Caco-2 (cell line): ENCODE data around the gene ATP6V1G2. TPM values are rescaled to one million over a fixed set of nuclear protein-coding genes. Genes with fewer than 3 reads are reported as not detected.

ENCODE experiments used
- BruUV-seq: library from RNA; stranded (reverse); fragments of 400-500 nt; replicated peaks from 2 replicates; lab custom pipeline; 2021; lab: Mats Ljungman, UMichigan
- CTCF ChIA-PET: fragments of 300-600 bp; sonication (Branson Sonifier 250); formaldehyde crosslinking; loops from one replicate; lab custom pipeline; 2022; ENCODE audit warnings: antibody characterized with exemption; lab: Charles Lee
- POLR2A ChIA-PET: fragments of 300-600 bp; sonication (Branson Sonifier 250); formaldehyde crosslinking; loops from one replicate; lab custom pipeline; 2022; ENCODE audit warnings: antibody characterized with exemption; lab: Charles Lee
- DNase-seq, 2 experiments: peaks; one replicate each; pipeline versions ENCODE4 v3.0.0 to v3.0.0-alpha.2; 2020 to 2022
- H3K27me3 ChIP-seq: replicated peaks from 2 replicates; pipeline ENCODE4 v1.6.0; 2011; ENCODE audit warnings: low read length; ENCODE audit not compliant: control insufficient read depth, insufficient read depth
- H3K36me3 ChIP-seq: 2 replicates; pipeline ENCODE4 v1.5.1; 2011; ENCODE audit warnings: low read length; ENCODE audit not compliant: control insufficient read depth, insufficient read depth
- H3K4me1 ChIP-seq: fragments of 250-450 bp; sonication (Bioruptor Pico); 2 replicates; pipeline ENCODE4 v1.5.1; 2020; ENCODE audit warnings: mild to moderate bottlenecking
- H3K4me3 ChIP-seq: 2 replicates; pipeline ENCODE4 v1.5.1; 2011; ENCODE audit warnings: low read depth, mild to moderate bottlenecking, control low read depth, low read length
- H3K9me3 ChIP-seq: fragments of 250-450 bp; sonication (Bioruptor Pico); 2 replicates; pipeline ENCODE4 v1.5.1; 2020; ENCODE audit warnings: mild to moderate bottlenecking, moderate library complexity
- H3K27ac Mint-ChIP-seq: one replicate; pipeline ENCODE4 v1.8.0; 2022; ENCODE audit warnings: mixed read lengths; ENCODE audit not compliant: unreplicated experiment
- H3K27me3 Mint-ChIP-seq: one replicate; pipeline ENCODE4 v1.8.0; 2022; ENCODE audit warnings: mixed read lengths; ENCODE audit not compliant: insufficient read depth, unreplicated experiment
- H3K36me3 Mint-ChIP-seq: one replicate; pipeline ENCODE4 v1.8.0; 2022; ENCODE audit warnings: mild to moderate bottlenecking, mixed read lengths; ENCODE audit not compliant: insufficient read depth, unreplicated experiment
- H3K4me1 Mint-ChIP-seq: one replicate; pipeline ENCODE4 v1.8.0; 2022; ENCODE audit warnings: low read depth, mixed read lengths; ENCODE audit not compliant: unreplicated experiment
- H3K4me3 Mint-ChIP-seq: one replicate; pipeline ENCODE4 v1.8.0; 2022; ENCODE audit warnings: mild to moderate bottlenecking, moderate library complexity, mixed read lengths; ENCODE audit not compliant: unreplicated experiment
- H3K9me3 Mint-ChIP-seq: one replicate; pipeline ENCODE4 v1.8.0; 2022; ENCODE audit warnings: mixed read lengths; ENCODE audit not compliant: unreplicated experiment
- intact Hi-C: fragments of 100-400 bp; cut with micrococcal nuclease; formaldehyde crosslinking; loops from one replicate; pipeline ENCODE4 v1.10.0; 2022; ENCODE audit not compliant: unreplicated experiment
- total RNA-seq: library from RNA; stranded (reverse); gene quantifications from 2 replicates; pipeline ENCODE4 v1.2.3, GENCODE V29; 2022
- TF ChIP-seq, protein P1 (sequence below), 2 experiments: fragments of 200-600 bp in 1 of 2; IDR thresholded peaks; 1 replicate in 1 of 2; 2 replicates in 1 of 2; pipeline versions ENCODE4 v1.5.1 to v1.8.0; 2011 to 2022; ENCODE audit warnings: antibody characterized with exemption in 1 of 2, control low read depth in 1 of 2, inconsistent platforms in 1 of 2, low read depth in 1 of 2, low read length in 1 of 2, mild to moderate bottlenecking in 1 of 2, moderate library complexity in 1 of 2; ENCODE audit not compliant: insufficient read depth in 1 of 2, severe bottlenecking in 1 of 2, unreplicated experiment in 1 of 2

Gene ATP6V1G2
- total RNA-seq, 1 experiment from 2014 or later, result 0.43 TPM

DNA sequence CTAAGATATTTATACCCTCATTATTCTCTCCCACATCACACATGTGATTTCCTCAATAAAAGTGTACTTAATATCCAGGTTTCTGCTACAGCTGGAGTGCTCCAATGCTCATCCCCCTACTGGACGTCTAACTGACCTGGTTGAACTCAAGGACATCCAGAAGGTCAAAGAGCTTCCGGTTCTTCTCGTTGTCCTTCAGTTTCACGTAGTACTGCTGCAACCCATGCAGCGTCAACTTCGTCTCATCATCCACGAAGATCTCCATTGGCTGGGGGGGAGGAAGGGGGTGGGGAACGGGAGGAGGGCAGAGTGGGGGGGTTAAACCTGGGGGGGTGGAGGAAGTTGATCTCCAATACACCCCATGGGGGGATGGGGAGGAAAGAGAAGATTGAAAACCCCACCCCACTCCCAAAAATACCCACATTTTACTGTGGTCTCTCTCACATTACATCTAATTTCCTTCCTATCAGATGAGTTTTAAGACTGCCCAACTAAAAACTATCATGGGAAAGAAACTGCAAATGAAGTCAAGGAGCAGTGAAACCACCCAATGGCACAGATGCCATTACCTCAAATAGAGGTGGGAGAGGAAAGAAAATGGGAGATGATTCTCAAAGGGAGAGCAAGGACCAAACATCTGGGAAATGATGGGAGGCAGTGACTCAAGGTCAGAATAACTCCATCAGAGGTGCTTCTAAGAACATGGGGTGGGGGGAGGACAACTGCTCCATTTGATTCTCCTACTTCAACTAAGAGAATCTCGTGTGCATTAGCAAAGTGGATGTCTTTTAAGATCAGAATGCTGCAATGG lies 13.6 kb downstream of the ATP6V1G2 start:
- ChIA-PET CTCF (no interaction called here), POLR2A (no interaction called here)
- BruUV-seq, result no TSS peak
- Histone ChIP-seq H3K4me3 (no peak overlapping the region), H3K27me3 (no peaks in the 10 kb centered on the region), H3K9me3 (no peaks in the 10 kb centered on the region), H3K36me3 (peaks cover 14% of the 10 kb centered on the region), H3K4me1 (no peaks in the 10 kb centered on the region)
- Mint-ChIP-seq H3K27me3 (no peaks in the 10 kb centered on the region), H3K4me3 (no peak overlapping the region), H3K9me3 (no peaks in the 10 kb centered on the region), H3K4me1 (peaks cover 9% of the 10 kb centered on the region), H3K27ac (no peak overlapping the region), H3K36me3 (peaks cover 97% of the 10 kb centered on the region)
- DNase-seq, result no peak
- intact Hi-C loops, result no loop called here
- TF ChIP-seq, protein P1, sequence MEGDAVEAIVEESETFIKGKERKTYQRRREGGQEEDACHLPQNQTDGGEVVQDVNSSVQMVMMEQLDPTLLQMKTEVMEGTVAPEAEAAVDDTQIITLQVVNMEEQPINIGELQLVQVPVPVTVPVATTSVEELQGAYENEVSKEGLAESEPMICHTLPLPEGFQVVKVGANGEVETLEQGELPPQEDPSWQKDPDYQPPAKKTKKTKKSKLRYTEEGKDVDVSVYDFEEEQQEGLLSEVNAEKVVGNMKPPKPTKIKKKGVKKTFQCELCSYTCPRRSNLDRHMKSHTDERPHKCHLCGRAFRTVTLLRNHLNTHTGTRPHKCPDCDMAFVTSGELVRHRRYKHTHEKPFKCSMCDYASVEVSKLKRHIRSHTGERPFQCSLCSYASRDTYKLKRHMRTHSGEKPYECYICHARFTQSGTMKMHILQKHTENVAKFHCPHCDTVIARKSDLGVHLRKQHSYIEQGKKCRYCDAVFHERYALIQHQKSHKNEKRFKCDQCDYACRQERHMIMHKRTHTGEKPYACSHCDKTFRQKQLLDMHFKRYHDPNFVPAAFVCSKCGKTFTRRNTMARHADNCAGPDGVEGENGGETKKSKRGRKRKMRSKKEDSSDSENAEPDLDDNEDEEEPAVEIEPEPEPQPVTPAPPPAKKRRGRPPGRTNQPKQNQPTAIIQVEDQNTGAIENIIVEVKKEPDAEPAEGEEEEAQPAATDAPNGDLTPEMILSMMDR (IDR thresholded peaks at IDR 0.05; ENCODE audit: insufficient read depth in 1 of 2, low read depth in 1 of 2, low read length in 1 of 2, severe bottlenecking in 1 of 2, unreplicated experiment in 1 of 2), result no peak

- Mint-ChIP-seq H3K36me3 (peaks cover 97% of the 10 kb centered on the region), H3K4me3 (no peak overlapping the region), H3K4me1 (peaks cover 9% of the 10 kb centered on the region), H3K27ac (no peak overlapping the region), H3K27me3 (no peaks in the 10 kb centered on the region), H3K9me3 (no peaks in the 10 kb centered on the region)
- BruUV-seq, result no TSS peak
- ChIA-PET POLR2A (interaction anchor here (0.6 kb wide), 1 partner anchor 34 kb away, joined by 3 read pairs; the partner anchor contains the start of gene MICB), CTCF (no interaction called here)
- TF ChIP-seq, protein P1 (IDR thresholded peaks at IDR 0.05; ENCODE audit: insufficient read depth in 1 of 2, low read depth in 1 of 2, low read length in 1 of 2, severe bottlenecking in 1 of 2, unreplicated experiment in 1 of 2), result no peak
- Histone ChIP-seq H3K4me1 (no peaks in the 10 kb centered on the region), H3K36me3 (peaks cover 14% of the 10 kb centered on the region), H3K4me3 (no peak overlapping the region), H3K27me3 (no peaks in the 10 kb centered on the region), H3K9me3 (no peaks in the 10 kb centered on the region)
- no peak for DNase-seq
- intact Hi-C loops, result no loop called here
Measured at GRCh38 chr6:31531771-31532643, 14.4 kb downstream of the ATP6V1G2 start.

- BruUV-seq, result no TSS peak
- ChIA-PET CTCF (no interaction called here), POLR2A (interaction anchor here (0.6 kb wide), 1 partner anchor 33 kb away, joined by 3 read pairs; the partner anchor contains the start of gene MICB)
- H3K4me3 Mint-ChIP-seq, result no peak overlapping the region
- peaks cover 9% of the 10 kb centered on the region for H3K4me1 Mint-ChIP-seq
- DNase-seq, result no peak
- intact Hi-C loops, result no loop called here
- Histone ChIP-seq H3K36me3 (peaks cover 12% of the 10 kb centered on the region), H3K27me3 (no peaks in the 10 kb centered on the region), H3K9me3 (no peaks in the 10 kb centered on the region), H3K4me1 (no peaks in the 10 kb centered on the region), H3K4me3 (no peak overlapping the region)
- peaks cover 90% of the 10 kb centered on the region for H3K36me3 Mint-ChIP-seq
- H3K27ac Mint-ChIP-seq, result peak overlapping the region; percentile 23
- no peaks in the 10 kb centered on the region for H3K27me3 Mint-ChIP-seq
- no peaks in the 10 kb centered on the region for H3K9me3 Mint-ChIP-seq
- TF ChIP-seq, protein P1 (IDR thresholded peaks at IDR 0.05; ENCODE audit: insufficient read depth in 1 of 2, low read depth in 1 of 2, low read length in 1 of 2, severe bottlenecking in 1 of 2, unreplicated experiment in 1 of 2), result no peak
Measured at GRCh38 chr6:31531162-31531561, 15.2 kb downstream of the ATP6V1G2 start.
